GM18517 (cell line): ENCODE results near the gene RXRA.

Source experiments
- ATAC-seq: cut with Tn5 transposase; IDR thresholded peaks from one replicate; pipeline ENCODE4 v1.9.1; 2021; ENCODE audit warnings: mild to moderate bottlenecking, moderate library complexity; ENCODE audit not compliant: unreplicated experiment

RXRA gene

GRCh38 chr9:134322781-134323241 is 3.4 kb upstream of the RXRA start:
- ATAC-seq: no peak

GRCh38 chr9:134323741-134324358 is 2.4 kb upstream of the RXRA start:
- no peak for ATAC-seq

- ATAC-seq: no peak
Observed at GRCh38 chr9:134324359-134325095, 1.7 kb upstream of the RXRA start.

GRCh38 chr9:134325096-134325812 is 1.0 kb upstream of the RXRA start:
- ATAC-seq: no peak

- no peak for ATAC-seq
Observed at GRCh38 chr9:134326724-134327601, 708 bp downstream of the RXRA start.

- no peak for ATAC-seq
Observed at GRCh38 chr9:134327671-134328231, 1.5 kb downstream of the RXRA start.

GRCh38 chr9:134328341-134328840 is 2.1 kb downstream of the RXRA start:
- ATAC-seq: no peak

GRCh38 chr9:134328841-134329575 is 2.8 kb downstream of the RXRA start:
- no peak for ATAC-seq

GRCh38 chr9:134329576-134329855 is 3.3 kb downstream of the RXRA start:
- ATAC-seq: no peak

- no peak for ATAC-seq
Observed at GRCh38 chr9:134329886-134330285, 3.6 kb downstream of the RXRA start.

GRCh38 chr9:134330590-134330989 is 4.3 kb downstream of the RXRA start:
- no peak for ATAC-seq

- no peak for ATAC-seq
Observed at GRCh38 chr9:134331186-134332025, 5.2 kb downstream of the RXRA start.

- ATAC-seq: no peak
Observed at GRCh38 chr9:134332266-134332665, 6.0 kb downstream of the RXRA start.

- no peak for ATAC-seq
Observed at GRCh38 chr9:134332841-134333233, 6.6 kb downstream of the RXRA start.

GRCh38 chr9:134333234-134333873 is 7.1 kb downstream of the RXRA start:
- ATAC-seq: no peak

GRCh38 chr9:134333874-134334581 is 7.8 kb downstream of the RXRA start:
- ATAC-seq: no peak

GRCh38 chr9:134335061-134335460 is 8.8 kb downstream of the RXRA start:
- ATAC-seq: no peak
